Prostate gland (tissue), 2 donors: ENCODE results near the gene TRPV4. TPM values are rescaled to one million over a fixed set of nuclear protein-coding genes. Genes with fewer than 3 reads are reported as not detected.

Source experiments
- DNase-seq: peaks from one replicate; pipeline ENCODE4 v3.0.0-alpha.2; 2019; ENCODE audit warnings: low spot score
- H3K27ac ChIP-seq, 2 donors: fragments of 200-600 bp; sonication (generic); 2 replicates each; pipeline ENCODE4 v1.5.1; 2017 to 2019
- H3K27me3 ChIP-seq: fragments of 200-600 bp; sonication (generic); replicated peaks from 2 replicates; pipeline ENCODE4 v1.5.1; 2019; ENCODE audit not compliant: insufficient read depth
- H3K36me3 ChIP-seq, 2 donors: fragments of 200-600 bp; sonication (generic); 1 replicate in 1 of 2; 2 replicates in 1 of 2; pipeline versions ENCODE4 v1.5.1 to v1.8.1; 2017 to 2019
- H3K4me1 ChIP-seq: fragments of 200-600 bp; sonication (generic); replicated peaks from 2 replicates; pipeline ENCODE4 v1.5.1; 2019
- H3K4me3 ChIP-seq, 2 donors: fragments of 200-600 bp; sonication (generic); 2 replicates each; pipeline ENCODE4 v1.5.1; 2017 to 2019
- H3K9me3 ChIP-seq: fragments of 200-600 bp; sonication (generic); 2 replicates; pipeline ENCODE4 v1.5.1; 2017
- POLR2A ChIP-seq: fragments of 450-650 bp; IDR thresholded peaks from one replicate; pipeline ENCODE4 v1.6.1; 2016; ENCODE audit warnings: antibody characterized with exemption, mild to moderate bottlenecking
- POLR2AphosphoS5 ChIP-seq: sonication (generic); formaldehyde crosslinking; IDR thresholded peaks from one replicate; pipeline ENCODE4 v1.6.1; 2017; ENCODE audit warnings: antibody characterized with exemption
- WGBS: methylation state at CpG from one replicate; pipeline ENCODE4 v1.1.5; 2018; 5-methylcytosine and 5-hydroxymethylcytosine counted together
- intact Hi-C: fragments of 100-400 bp; cut with DNase I; formaldehyde crosslinking; loops from one replicate; pipeline ENCODE4 v1.14.2; 2022
- total RNA-seq, 2 donors: library from RNA; depleted of rRNA; stranded (reverse); fragments of >200 nt; gene quantifications; one replicate each; pipeline ENCODE4 v1.1.0, GENCODE V29; 2016
- TF ChIP-seq, protein P1 (sequence below), 4 experiments: fragments of 200-600 bp in 2 of 4; fragments of 450-650 bp in 2 of 4; sonication (generic) in 2 of 4; IDR thresholded peaks; 1 replicate in 3 of 4; 2 replicates in 1 of 4; pipeline ENCODE4 v1.5.1; 2016 to 2019; ENCODE audit warnings: antibody characterized with exemption in 4 of 4, mild to moderate bottlenecking in 2 of 4, moderate library complexity in 2 of 4

Gene TRPV4
- total RNA-seq, 2 donors from 2014 or later = 4.6 to 8.0 TPM

DNA sequence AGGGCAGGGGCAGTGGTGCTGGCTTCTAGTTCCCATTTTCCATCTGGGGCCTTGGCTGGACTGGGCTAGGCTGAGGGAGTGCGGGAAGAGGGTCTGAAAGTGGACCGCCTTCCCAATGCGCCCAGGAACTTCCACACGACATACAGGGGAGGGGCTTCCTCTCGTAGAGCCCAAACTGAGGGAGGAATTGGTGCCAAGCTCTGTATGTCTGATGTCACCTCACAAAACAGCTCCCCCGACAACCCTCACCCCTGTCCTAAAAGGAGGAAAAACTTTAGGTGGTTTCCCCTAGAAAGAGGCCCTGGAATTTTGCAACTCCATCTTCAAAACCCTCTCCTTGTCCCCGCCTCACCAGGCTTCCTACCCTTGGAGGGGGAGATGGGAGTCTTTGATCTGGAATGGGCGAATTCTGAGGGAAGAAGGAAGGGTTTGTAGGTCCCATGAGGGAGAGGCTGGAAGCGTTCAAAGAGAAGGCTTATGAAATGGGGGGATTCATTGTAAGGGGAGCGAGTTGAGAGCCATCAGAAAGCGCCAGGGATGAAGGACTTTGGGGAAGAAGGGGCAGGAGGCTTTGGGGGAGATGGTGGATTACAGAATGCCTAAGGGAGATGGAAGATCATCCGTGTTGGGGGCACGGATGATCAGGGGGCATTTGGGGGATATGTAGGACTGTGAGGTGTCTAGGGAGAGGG lies 46.3 kb upstream of the TRPV4 start:
- 3% methylated on average over 13 of the region's 13 CpGs for WGBS
- Histone ChIP-seq H3K4me3 (peak overlapping the region; percentile 68 to 78), H3K9me3 (no peaks in the 10 kb centered on the region), H3K4me1 (peaks cover 10% of the 10 kb centered on the region), H3K36me3 (no peaks in the 10 kb centered on the region), H3K27ac (peak overlapping the region; percentile 82 to 83), H3K27me3 (no peaks in the 10 kb centered on the region)
- intact Hi-C loops = loop anchor here (2.0 kb wide), 1 partner anchor 75 kb away; no protein-coding TSS in a partner anchor
- peak; percentile 31 for DNase-seq
- TF ChIP-seq, protein P1, sequence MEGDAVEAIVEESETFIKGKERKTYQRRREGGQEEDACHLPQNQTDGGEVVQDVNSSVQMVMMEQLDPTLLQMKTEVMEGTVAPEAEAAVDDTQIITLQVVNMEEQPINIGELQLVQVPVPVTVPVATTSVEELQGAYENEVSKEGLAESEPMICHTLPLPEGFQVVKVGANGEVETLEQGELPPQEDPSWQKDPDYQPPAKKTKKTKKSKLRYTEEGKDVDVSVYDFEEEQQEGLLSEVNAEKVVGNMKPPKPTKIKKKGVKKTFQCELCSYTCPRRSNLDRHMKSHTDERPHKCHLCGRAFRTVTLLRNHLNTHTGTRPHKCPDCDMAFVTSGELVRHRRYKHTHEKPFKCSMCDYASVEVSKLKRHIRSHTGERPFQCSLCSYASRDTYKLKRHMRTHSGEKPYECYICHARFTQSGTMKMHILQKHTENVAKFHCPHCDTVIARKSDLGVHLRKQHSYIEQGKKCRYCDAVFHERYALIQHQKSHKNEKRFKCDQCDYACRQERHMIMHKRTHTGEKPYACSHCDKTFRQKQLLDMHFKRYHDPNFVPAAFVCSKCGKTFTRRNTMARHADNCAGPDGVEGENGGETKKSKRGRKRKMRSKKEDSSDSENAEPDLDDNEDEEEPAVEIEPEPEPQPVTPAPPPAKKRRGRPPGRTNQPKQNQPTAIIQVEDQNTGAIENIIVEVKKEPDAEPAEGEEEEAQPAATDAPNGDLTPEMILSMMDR (IDR thresholded peaks at IDR 0.05) = no peak
- peak; percentile 6 for TF ChIP-seq POLR2A

DNA sequence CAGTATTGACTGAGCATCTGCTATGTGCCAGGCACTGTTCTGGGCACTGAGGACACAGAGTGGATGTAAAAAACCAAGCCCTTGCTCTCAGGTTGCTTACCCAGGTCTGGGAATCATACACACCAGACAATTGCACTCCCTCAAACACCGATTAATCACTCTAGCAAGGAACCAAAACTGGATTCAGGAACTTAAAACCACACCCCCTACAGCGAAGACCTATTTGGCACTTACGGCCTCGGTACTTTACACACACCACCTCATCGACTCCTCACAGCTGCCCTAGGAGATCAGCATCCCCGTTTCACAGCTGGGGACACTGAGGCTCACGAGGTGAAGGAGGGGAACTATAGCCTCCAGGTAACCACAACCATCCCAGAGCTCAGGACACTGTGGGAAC lies 45.6 kb upstream of the TRPV4 start:
- WGBS = 32% methylated on average over 7 of the region's 7 CpGs
- no peak for DNase-seq
- no peak for TF ChIP-seq POLR2AphosphoS5
- TF ChIP-seq, protein P1 (IDR thresholded peaks at IDR 0.05) = no peak
- peak; percentile 45 for TF ChIP-seq POLR2A
- no peaks in the 10 kb centered on the region for H3K27me3 ChIP-seq
- H3K4me1 ChIP-seq = peaks cover 10% of the 10 kb centered on the region
- peak overlapping the region; percentile 82 to 83 for H3K27ac ChIP-seq
- intact Hi-C loops = no loop called here
- peak overlapping the region; percentile 68 to 78 for H3K4me3 ChIP-seq
- H3K9me3 ChIP-seq = no peaks in the 10 kb centered on the region
- H3K36me3 ChIP-seq = no peaks in the 10 kb centered on the region

DNA sequence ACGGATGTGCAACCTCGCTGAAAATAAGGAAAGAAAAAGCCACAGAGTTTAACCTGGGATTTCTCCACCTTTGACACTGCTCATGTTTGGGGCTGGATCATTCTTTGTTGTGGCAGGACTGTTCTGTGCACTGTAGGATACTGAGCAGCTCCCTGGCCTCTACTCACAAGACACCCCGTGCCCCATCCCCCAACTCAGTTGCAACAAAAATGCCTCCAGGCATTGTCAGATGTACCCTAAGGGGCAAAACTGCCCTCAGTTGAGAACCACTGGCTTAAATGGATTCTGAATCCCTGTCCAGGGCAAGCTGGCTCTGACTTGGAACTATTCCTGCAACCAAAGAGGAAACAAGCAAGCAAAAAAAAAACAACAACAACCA lies 45.0 kb upstream of the TRPV4 start:
- no peaks in the 10 kb centered on the region for H3K27me3 ChIP-seq
- no peak for DNase-seq
- no peak overlapping the region for H3K4me3 ChIP-seq
- H3K9me3 ChIP-seq = no peaks in the 10 kb centered on the region
- TF ChIP-seq POLR2AphosphoS5 = no peak
- TF ChIP-seq, protein P1 (IDR thresholded peaks at IDR 0.05) = no peak
- no peak for TF ChIP-seq POLR2A
- intact Hi-C loops = no loop called here
- H3K27ac ChIP-seq = no peak overlapping the region
- no peaks in the 10 kb centered on the region for H3K36me3 ChIP-seq
- H3K4me1 ChIP-seq = peaks cover 10% of the 10 kb centered on the region
- WGBS = 61% methylated on average over 3 of the region's 3 CpGs

DNA sequence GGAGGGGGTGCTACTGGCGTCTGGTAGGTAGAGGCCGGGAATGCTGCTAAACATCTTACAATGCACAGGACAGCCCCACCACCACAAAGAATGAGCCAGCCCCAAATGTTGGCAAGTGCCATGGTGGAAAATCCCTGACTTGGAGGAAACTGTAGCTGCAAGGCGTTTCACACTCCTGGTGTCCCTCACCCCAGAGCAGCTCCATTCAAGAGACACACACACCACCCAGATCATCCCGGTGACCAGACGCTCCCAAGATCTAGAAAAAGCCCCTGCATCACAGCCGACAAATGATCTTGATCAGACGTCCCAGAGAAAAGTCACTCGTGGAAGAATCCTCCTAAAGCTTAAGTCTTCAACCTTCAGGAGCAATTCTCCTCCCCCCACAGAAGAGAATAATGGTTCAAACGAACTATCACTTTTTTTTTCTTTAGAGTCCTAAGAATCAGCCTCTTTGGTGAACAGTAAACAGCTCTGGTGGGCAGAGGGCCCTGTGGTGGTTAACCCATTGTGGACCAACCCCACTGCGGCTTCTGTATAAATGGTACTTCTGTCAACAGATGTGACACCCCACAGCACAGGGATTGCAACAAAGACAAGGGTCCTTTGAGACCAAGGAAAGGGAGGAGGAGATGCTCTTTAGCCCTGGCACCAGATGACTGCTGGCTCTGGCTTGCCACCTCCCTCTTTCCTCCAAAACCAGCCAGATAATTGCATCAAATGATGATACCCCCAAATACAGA lies 44.5 kb upstream of the TRPV4 start:
- DNase-seq = no peak
- no peak overlapping the region for H3K27ac ChIP-seq
- intact Hi-C loops = no loop called here

More for the DNA sequence above, 44.5 kb upstream of the TRPV4 start:
- Histone ChIP-seq H3K36me3 (no peaks in the 10 kb centered on the region), H3K9me3 (no peaks in the 10 kb centered on the region), H3K4me3 (no peak overlapping the region), H3K27me3 (no peaks in the 10 kb centered on the region), H3K4me1 (peaks cover 10% of the 10 kb centered on the region)
- TF ChIP-seq POLR2A = no peak
- TF ChIP-seq POLR2AphosphoS5 = no peak
- TF ChIP-seq, protein P1 (IDR thresholded peaks at IDR 0.05) = no peak
- WGBS = 44% methylated on average over 10 of the region's 10 CpGs
